Immature natural killer cell (primary cell): ENCODE data around the gene IGF2BP2. TPM values are rescaled to one million over a fixed set of nuclear protein-coding genes. Genes with fewer than 3 reads are reported as not detected.
"Not testable (repeated sequence)": the region's sequence is repeated elsewhere in the genome, so short reads cannot be mapped to it uniquely, and the experiment has no call there.

Source experiments
- DNase-seq, 3 donors: peaks; one replicate each; pipeline ENCODE4 v3.0.0; 2022; ENCODE audit warnings: mixed read lengths in 1 of 3
- H3K27ac Mint-ChIP-seq, 6 donors: one replicate each; pipeline ENCODE4 v1.8.0; 2020; ENCODE audit warnings: mixed read lengths in 6 of 6, mild to moderate bottlenecking in 5 of 6, inconsistent platforms in 4 of 6, moderate library complexity in 3 of 6
- H3K27me3 Mint-ChIP-seq, 3 donors: one replicate each; pipeline ENCODE4 v1.8.0; 2020 to 2021; ENCODE audit warnings: low read depth in 3 of 3, mild to moderate bottlenecking in 3 of 3, mixed read lengths in 3 of 3, moderate library complexity in 3 of 3, inconsistent platforms in 1 of 3
- H3K36me3 Mint-ChIP-seq, 3 donors: one replicate each; pipeline ENCODE4 v1.8.0; 2020; ENCODE audit warnings: mixed read lengths in 3 of 3, inconsistent platforms in 2 of 3, mild to moderate bottlenecking in 2 of 3
- H3K4me1 Mint-ChIP-seq, 2 donors: one replicate each; pipeline ENCODE4 v1.8.0; 2020; ENCODE audit warnings: inconsistent platforms in 2 of 2, mild to moderate bottlenecking in 2 of 2, mixed read lengths in 2 of 2, moderate library complexity in 1 of 2
- H3K4me3 Mint-ChIP-seq, 5 donors: one replicate each; pipeline ENCODE4 v1.8.0; 2020; ENCODE audit warnings: mild to moderate bottlenecking in 5 of 5, mixed read lengths in 5 of 5, inconsistent platforms in 3 of 5, moderate library complexity in 3 of 5
- H3K9me3 Mint-ChIP-seq, 6 donors: one replicate each; pipeline ENCODE4 v1.8.0; 2020; ENCODE audit warnings: mild to moderate bottlenecking in 6 of 6, mixed read lengths in 6 of 6, inconsistent platforms in 4 of 6, moderate library complexity in 3 of 6
- polyA plus RNA-seq, 3 donors: library from polyadenylated mRNA; unstranded; fragments of 300-500 nt; fragmentation: Illumina TruSeq; gene quantifications; one replicate each; pipeline ENCODE4 v1.2.3, GENCODE V29; 2021

The IGF2BP2 gene
- under 1 TPM; 0.42 to 0.86 (median 0.43) TPM for polyA plus RNA-seq

- Mint-ChIP-seq H3K36me3 (no peaks in the 10 kb centered on the region), H3K9me3 (no peaks in the 10 kb centered on the region), H3K4me1 (peaks cover 18 to 21% of the 10 kb centered on the region in 2 donors), H3K27me3 (peaks cover 8 to 37% (median 24%) of the 10 kb centered on the region in 3 donors), H3K27ac (peak within 1 kb of the TSS in 3 of 6 donors; percentile 20 to 45 (median 43)), H3K4me3 (peak within 1 kb of the TSS; percentile 74 to 88 (median 86))
- peak; percentile 50 to 53 (median 52) for DNase-seq
Measured at GRCh38 chr3:185825006-185825638, at the start of gene IGF2BP2. TSS of gene IGF2BP2 (minus strand) at chr3:185825042. CDS start at chr3:185824960, 82 bp downstream.

- Mint-ChIP-seq H3K27me3 (peaks cover 0 to 8% (median 0%) of the 10 kb centered on the region in 3 donors), H3K36me3 (no peaks in the 10 kb centered on the region), H3K4me3 (no peak overlapping the region), H3K27ac (no peak overlapping the region), H3K4me1 (no peaks in the 10 kb centered on the region), H3K9me3 (no peaks in the 10 kb centered on the region)
- DNase-seq, result no peak
Measured at GRCh38 chr3:185874119-185874518, 49.3 kb upstream of the IGF2BP2 start.

DNA sequence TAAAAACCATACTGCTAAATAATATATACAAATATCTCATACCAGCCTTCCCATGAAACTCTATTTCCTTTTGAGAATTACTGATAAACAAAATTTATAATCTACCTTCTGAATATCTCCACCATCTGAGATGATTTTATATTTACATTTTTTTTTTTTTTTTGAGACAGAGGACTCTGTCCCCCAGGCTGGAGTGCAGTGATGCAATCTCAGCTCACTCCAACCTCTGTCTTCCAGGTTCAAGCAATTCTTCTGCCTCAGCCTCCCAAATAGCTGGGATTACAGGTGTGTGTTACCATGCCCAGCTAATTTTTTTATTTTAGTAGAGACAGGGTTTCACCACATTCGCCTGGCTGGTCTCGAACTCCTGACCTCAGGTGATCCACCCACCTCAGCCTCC lies 42.8 kb upstream of the IGF2BP2 start:
- no peak overlapping the region for H3K27ac Mint-ChIP-seq
- H3K27me3 Mint-ChIP-seq, result peaks cover 0 to 5% (median 5%) of the 10 kb centered on the region in 3 donors
- no peak for DNase-seq
- H3K9me3 Mint-ChIP-seq, result no peaks in the 10 kb centered on the region
- H3K36me3 Mint-ChIP-seq, result no peaks in the 10 kb centered on the region
- no peak overlapping the region for H3K4me3 Mint-ChIP-seq
- no peaks in the 10 kb centered on the region for H3K4me1 Mint-ChIP-seq

DNA sequence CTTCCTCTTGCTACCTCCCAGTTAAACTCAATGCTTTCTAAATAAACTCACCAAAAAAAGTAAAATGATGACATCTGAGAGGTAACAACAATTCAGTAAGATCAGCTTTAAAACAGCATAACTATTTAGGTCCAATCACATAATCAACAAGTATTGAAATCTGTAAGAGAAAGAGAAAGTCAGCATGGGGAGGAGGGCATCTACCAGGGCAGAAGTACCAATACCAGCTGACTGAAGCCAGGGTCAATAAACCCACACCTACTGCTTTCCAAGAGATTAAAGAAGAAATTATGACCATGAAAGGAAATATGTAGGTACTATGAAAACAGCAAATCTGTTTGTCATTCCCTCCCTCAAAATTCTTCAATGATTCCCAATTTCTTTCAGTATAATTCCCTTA lies 42.2 kb upstream of the IGF2BP2 start:
- Mint-ChIP-seq H3K27ac (no peak overlapping the region), H3K27me3 (peaks cover 0 to 5% (median 4%) of the 10 kb centered on the region in 3 donors), H3K9me3 (no peaks in the 10 kb centered on the region), H3K4me3 (no peak overlapping the region), H3K36me3 (no peaks in the 10 kb centered on the region), H3K4me1 (no peaks in the 10 kb centered on the region)
- no peak for DNase-seq

- Mint-ChIP-seq H3K27me3 (peaks cover 0 to 5% (median 3%) of the 10 kb centered on the region in 3 donors), H3K4me3 (no peak overlapping the region), H3K4me1 (no peaks in the 10 kb centered on the region), H3K9me3 (no peaks in the 10 kb centered on the region), H3K27ac (no peak overlapping the region), H3K36me3 (no peaks in the 10 kb centered on the region)
- DNase-seq, result no peak
Measured at GRCh38 chr3:185866555-185866954, 41.7 kb upstream of the IGF2BP2 start.

DNA sequence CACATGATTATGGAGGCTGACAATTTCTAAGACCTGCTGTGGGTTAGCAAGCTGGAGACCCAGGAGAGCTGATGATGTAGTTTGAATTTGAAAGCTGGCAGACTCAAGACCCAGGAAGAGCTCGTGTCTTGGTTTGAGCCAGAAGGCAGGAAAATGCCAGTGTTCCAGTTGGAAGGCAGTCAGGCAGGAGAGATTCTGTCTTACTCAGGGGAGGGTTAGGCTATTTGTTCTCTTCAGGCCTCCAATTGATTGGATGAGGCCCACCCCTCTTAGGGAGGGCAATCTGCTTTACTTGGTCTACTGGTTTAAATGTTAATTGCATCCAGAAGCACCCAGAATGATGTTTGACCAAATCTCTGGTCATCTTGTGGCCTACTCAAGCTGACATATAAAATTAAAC lies 40.4 kb upstream of the IGF2BP2 start:
- H3K27ac Mint-ChIP-seq, result no peak overlapping the region

DNA sequence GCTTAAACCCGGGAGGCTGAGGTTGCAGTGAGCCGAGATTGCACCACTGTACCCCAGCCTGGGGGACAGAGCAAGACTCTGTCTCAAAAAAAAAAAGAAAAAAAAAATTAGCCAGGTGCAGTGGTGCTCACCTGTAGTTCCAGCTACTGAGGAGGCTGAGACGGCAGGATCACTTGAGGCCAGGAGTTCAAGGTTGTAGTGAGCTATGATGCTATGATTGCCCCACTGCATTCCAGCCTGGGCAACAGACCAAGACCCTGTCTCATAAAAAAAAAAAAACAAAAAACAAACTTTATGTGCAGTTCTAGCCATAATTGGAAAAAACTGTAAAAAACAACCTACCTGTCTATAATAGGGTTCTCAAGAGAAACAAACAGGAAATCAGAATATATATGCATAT lies 39.9 kb upstream of the IGF2BP2 start:
- peaks cover 0 to 5% (median 3%) of the 10 kb centered on the region in 3 donors for H3K27me3 Mint-ChIP-seq
- no peak for DNase-seq
- no peaks in the 10 kb centered on the region for H3K36me3 Mint-ChIP-seq
- no peak overlapping the region for H3K27ac Mint-ChIP-seq
- H3K4me3 Mint-ChIP-seq, result no peak overlapping the region
- no peaks in the 10 kb centered on the region for H3K4me1 Mint-ChIP-seq
- H3K9me3 Mint-ChIP-seq, result no peaks in the 10 kb centered on the region

More for the DNA sequence above, 40.4 kb upstream of the IGF2BP2 start:
- no peak overlapping the region for H3K4me3 Mint-ChIP-seq
- DNase-seq, result no peak
- H3K36me3 Mint-ChIP-seq, result no peaks in the 10 kb centered on the region
- no peaks in the 10 kb centered on the region for H3K4me1 Mint-ChIP-seq
- no peaks in the 10 kb centered on the region for H3K9me3 Mint-ChIP-seq
- peaks cover 0 to 5% (median 3%) of the 10 kb centered on the region in 3 donors for H3K27me3 Mint-ChIP-seq

DNA sequence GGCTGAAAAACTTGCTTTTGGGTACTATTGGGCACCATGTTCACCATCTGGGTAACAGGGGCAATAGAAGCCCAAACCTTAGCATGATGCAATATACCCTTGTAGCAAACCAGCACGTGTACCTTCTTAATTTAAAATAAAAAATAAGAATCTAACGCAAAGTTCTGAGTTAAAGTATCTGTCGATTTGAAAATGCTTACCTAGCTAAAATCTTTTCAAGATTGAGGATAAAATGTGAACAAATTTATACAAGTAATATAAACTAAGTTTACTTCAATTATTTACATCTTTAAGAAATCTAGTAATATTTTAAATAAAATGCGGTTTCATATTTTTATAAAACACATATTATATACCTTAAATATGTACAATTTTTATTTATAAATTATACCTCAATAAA lies 38.1 kb upstream of the IGF2BP2 start:
- Mint-ChIP-seq H3K36me3 (no peaks in the 10 kb centered on the region), H3K27ac (no peak overlapping the region), H3K4me3 (no peak overlapping the region)

DNA sequence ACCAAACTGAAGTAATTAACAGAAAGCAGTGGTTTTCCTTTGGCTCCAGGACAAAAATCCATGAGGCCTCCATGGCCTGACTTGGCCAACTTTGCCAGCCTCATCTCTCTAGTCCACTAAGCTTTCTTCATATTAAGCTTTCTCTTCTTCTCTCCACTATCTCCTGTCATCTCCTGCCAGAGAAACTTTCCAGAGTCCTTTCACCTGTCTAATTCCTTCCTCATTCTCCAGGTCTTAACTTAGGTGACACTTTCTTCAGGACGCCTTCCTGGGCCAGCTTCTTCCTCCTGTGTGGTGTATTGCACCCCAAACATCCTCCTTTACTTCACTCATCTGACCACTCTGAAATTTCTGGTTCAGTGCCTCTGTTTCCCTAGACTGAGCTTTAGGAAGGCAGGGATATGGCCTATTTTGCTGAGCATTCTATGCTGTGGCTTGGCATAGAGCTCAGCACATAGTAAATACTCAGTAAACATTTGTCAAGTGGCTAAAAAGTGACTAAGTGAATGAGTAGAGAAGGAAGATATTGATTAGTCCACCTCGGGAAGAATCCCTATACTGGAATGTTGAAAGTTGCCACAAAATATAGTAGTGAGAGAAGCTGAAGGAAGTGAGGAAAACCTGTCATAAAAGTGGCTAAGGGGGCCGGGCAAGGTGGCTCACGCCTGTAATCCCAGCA lies 34.6 kb upstream of the IGF2BP2 start:
- Mint-ChIP-seq H3K9me3 (peaks cover 8 to 17% (median 14%) of the 10 kb centered on the region in 6 donors), H3K27me3 (peaks cover 0 to 12% (median 0%) of the 10 kb centered on the region in 3 donors), H3K27ac (no peak overlapping the region), H3K36me3 (peaks cover 0 to 12% (median 7%) of the 10 kb centered on the region in 3 donors), H3K4me1 (no peaks in the 10 kb centered on the region), H3K4me3 (no peak overlapping the region)
- no peak for DNase-seq

More for the DNA sequence above, 38.1 kb upstream of the IGF2BP2 start:
- H3K27me3 Mint-ChIP-seq, result peaks cover 3% of the 10 kb centered on the region in 3 donors
- DNase-seq, result no peak
- H3K4me1 Mint-ChIP-seq, result no peaks in the 10 kb centered on the region
- no peaks in the 10 kb centered on the region for H3K9me3 Mint-ChIP-seq

GRCh38 chr3:185858502-185859225 lies 33.8 kb upstream of the IGF2BP2 start:
- Mint-ChIP-seq H3K27me3 (peaks cover 0 to 12% (median 0%) of the 10 kb centered on the region in 3 donors), H3K27ac (no peak overlapping the region)

DNA sequence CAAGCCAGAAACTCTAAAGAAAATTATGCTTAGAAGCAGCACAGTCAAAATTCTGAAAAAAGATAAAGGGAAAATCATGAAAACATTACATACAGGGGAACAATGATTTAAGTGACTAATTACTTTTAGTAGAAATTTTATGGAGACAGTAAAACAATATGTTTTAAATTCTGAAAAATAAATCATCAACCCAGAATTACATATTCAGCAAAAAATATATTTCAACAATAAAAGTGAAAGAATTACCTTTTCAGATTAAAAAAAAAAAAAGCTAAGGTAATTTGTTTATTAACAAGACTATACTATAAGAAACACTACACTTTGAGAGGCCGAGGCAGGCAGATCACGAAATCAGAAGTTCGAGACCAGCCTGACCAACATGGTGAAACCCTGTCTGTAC lies 32.4 kb upstream of the IGF2BP2 start:
- H3K4me1 Mint-ChIP-seq, result no peaks in the 10 kb centered on the region
- no peak overlapping the region for H3K27ac Mint-ChIP-seq
- no peak overlapping the region for H3K4me3 Mint-ChIP-seq
- peaks cover 0 to 12% (median 7%) of the 10 kb centered on the region in 3 donors for H3K36me3 Mint-ChIP-seq
- H3K27me3 Mint-ChIP-seq, result peaks cover 0 to 12% (median 0%) of the 10 kb centered on the region in 3 donors
- no peak for DNase-seq
- H3K9me3 Mint-ChIP-seq, result peaks cover 8 to 17% (median 14%) of the 10 kb centered on the region in 6 donors

More at GRCh38 chr3:185858502-185859225, 33.8 kb upstream of the IGF2BP2 start:
- Mint-ChIP-seq H3K9me3 (peaks cover 8 to 17% (median 14%) of the 10 kb centered on the region in 6 donors), H3K4me3 (no peak overlapping the region), H3K36me3 (peaks cover 0 to 12% (median 7%) of the 10 kb centered on the region in 3 donors), H3K4me1 (no peaks in the 10 kb centered on the region)
- no peak for DNase-seq

GRCh38 chr3:185856652-185857051 lies 31.8 kb upstream of the IGF2BP2 start:
- no peak overlapping the region for H3K4me3 Mint-ChIP-seq
- H3K4me1 Mint-ChIP-seq, result no peaks in the 10 kb centered on the region
- H3K27me3 Mint-ChIP-seq, result peaks cover 0 to 12% (median 0%) of the 10 kb centered on the region in 3 donors
- DNase-seq, result no peak
- H3K27ac Mint-ChIP-seq, result no peak overlapping the region
- H3K9me3 Mint-ChIP-seq, result peaks cover 8 to 17% (median 14%) of the 10 kb centered on the region in 6 donors
- peaks cover 0 to 12% (median 7%) of the 10 kb centered on the region in 3 donors for H3K36me3 Mint-ChIP-seq

GRCh38 chr3:185853771-185854170 lies 28.9 kb upstream of the IGF2BP2 start:
- Mint-ChIP-seq H3K27me3 (peaks cover 0 to 12% (median 0%) of the 10 kb centered on the region in 3 donors), H3K36me3 (peaks cover 0 to 12% (median 7%) of the 10 kb centered on the region in 3 donors), H3K9me3 (peaks cover 8 to 17% (median 14%) of the 10 kb centered on the region in 6 donors)
- H3K27ac Mint-ChIP-seq, H3K4me3 Mint-ChIP-seq, DNase-seq, H3K4me1 Mint-ChIP-seq: not testable (repeated sequence)

DNA sequence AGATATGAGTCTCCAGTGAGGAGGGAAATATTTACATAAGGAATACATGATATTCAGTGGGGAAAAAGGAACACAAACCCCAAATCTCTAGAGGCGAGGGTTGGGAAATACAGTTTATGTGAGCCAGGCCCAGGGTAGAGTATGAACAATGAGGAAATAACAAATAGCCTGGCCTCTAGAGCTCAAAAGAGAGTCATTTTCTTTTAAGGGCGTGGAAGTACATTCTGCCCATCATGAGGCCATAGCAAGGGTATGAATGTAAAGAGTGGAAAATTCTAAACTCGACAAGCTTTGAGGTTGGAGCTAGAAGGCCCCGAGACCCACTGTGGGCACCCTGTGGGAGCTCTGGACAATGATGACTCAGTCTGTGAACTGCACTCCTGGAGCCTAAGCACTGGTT lies 27.8 kb upstream of the IGF2BP2 start:
- Mint-ChIP-seq H3K9me3 (peaks cover 8 to 17% (median 14%) of the 10 kb centered on the region in 6 donors), H3K27ac (no peak overlapping the region), H3K4me1 (no peaks in the 10 kb centered on the region), H3K4me3 (no peak overlapping the region), H3K27me3 (peaks cover 0 to 9% (median 0%) of the 10 kb centered on the region in 3 donors), H3K36me3 (peaks cover 0 to 12% (median 7%) of the 10 kb centered on the region in 3 donors)
- no peak for DNase-seq
